H9 (cell line): ENCODE measurements around the gene FBL. TPM values are rescaled to one million over a fixed set of nuclear protein-coding genes. Genes with fewer than 3 reads are reported as not detected.
"Not testable (repeated sequence)": the region's sequence is repeated elsewhere in the genome, so short reads cannot be mapped to it uniquely, and the experiment has no call there.

Experiments used
- DNase-seq: peaks from one replicate; pipeline ENCODE4 v3.0.0-alpha.2; 2017
- H2AFZ ChIP-seq: one replicate; pipeline ENCODE4 v1.6.1; 2013; ENCODE audit warnings: mild to moderate bottlenecking, low read length, control low read depth, moderate library complexity
- H2AK5ac ChIP-seq: 2 replicates; pipeline ENCODE4 v1.6.1; 2013; ENCODE audit warnings: low read length, control low read depth, mixed read lengths; ENCODE audit not compliant: insufficient read length
- H2BK120ac ChIP-seq: one replicate; pipeline ENCODE4 v1.6.1; 2013; ENCODE audit warnings: low read depth, mild to moderate bottlenecking, low read length, control low read depth, inconsistent platforms; ENCODE audit not compliant: poor library complexity, severe bottlenecking
- H2BK12ac ChIP-seq: 2 replicates; pipeline ENCODE4 v1.6.1; 2013; ENCODE audit warnings: low read length, control low read depth, mixed read lengths, low read depth; ENCODE audit not compliant: insufficient read length
- H2BK15ac ChIP-seq: 2 replicates; pipeline ENCODE4 v1.6.1; 2013; ENCODE audit warnings: low read depth, low read length, control low read depth
- H2BK20ac ChIP-seq: one replicate; pipeline ENCODE4 v1.6.1; 2013; ENCODE audit warnings: low read depth, mild to moderate bottlenecking, low read length, control low read depth, inconsistent platforms; ENCODE audit not compliant: poor library complexity, severe bottlenecking
- H2BK5ac ChIP-seq: 2 replicates; pipeline ENCODE4 v1.6.1; 2013; ENCODE audit warnings: low read length, control low read depth, mixed read lengths; ENCODE audit not compliant: insufficient read length
- H3K14ac ChIP-seq: 2 replicates; pipeline ENCODE4 v1.6.1; 2013; ENCODE audit warnings: low read length, control low read depth; ENCODE audit not compliant: insufficient read depth
- H3K18ac ChIP-seq: 2 replicates; pipeline ENCODE4 v1.6.1; 2013; ENCODE audit warnings: low read depth, mild to moderate bottlenecking, mixed read lengths, low read length, control low read depth; ENCODE audit not compliant: insufficient read length
- H3K23ac ChIP-seq: 2 replicates; pipeline ENCODE4 v1.6.1; 2013; ENCODE audit warnings: low read length, control low read depth, mixed read lengths, low read depth; ENCODE audit not compliant: insufficient read length
- H3K23me2 ChIP-seq: 2 replicates; pipeline ENCODE4 v1.6.1; 2013; ENCODE audit warnings: low read depth, mild to moderate bottlenecking, mixed read lengths, low read length, control low read depth; ENCODE audit not compliant: insufficient read length, poor library complexity, severe bottlenecking
- H3K27ac ChIP-seq: 2 replicates; pipeline ENCODE4 v1.5.1; 2013; ENCODE audit warnings: low read length, control low read depth, mixed read lengths, low read depth; ENCODE audit not compliant: insufficient read length
- H3K27me3 ChIP-seq: 2 replicates; pipeline ENCODE4 v1.6.1; 2013; ENCODE audit warnings: low read length, control low read depth, inconsistent platforms; ENCODE audit not compliant: insufficient read depth
- H3K4ac ChIP-seq: 2 replicates; pipeline ENCODE4 v1.6.1; 2013; ENCODE audit warnings: low read depth, mild to moderate bottlenecking, control low read depth, inconsistent platforms, low read length, moderate library complexity
- H3K4me1 ChIP-seq: 2 replicates; pipeline ENCODE4 v1.6.1; 2013; ENCODE audit warnings: low read length, control low read depth, inconsistent platforms; ENCODE audit not compliant: insufficient read depth
- H3K4me2 ChIP-seq: 2 replicates; pipeline ENCODE4 v1.6.1; 2013; ENCODE audit warnings: low read length, control low read depth, mixed read lengths; ENCODE audit not compliant: insufficient read length, insufficient read depth
- H3K56ac ChIP-seq: 2 replicates; pipeline ENCODE4 v1.6.1; 2013; ENCODE audit warnings: low read depth, mild to moderate bottlenecking, mixed read lengths, low read length, control low read depth; ENCODE audit not compliant: insufficient read length
- H3K79me1 ChIP-seq: 2 replicates; pipeline ENCODE4 v1.6.1; 2013; ENCODE audit warnings: low read depth, mild to moderate bottlenecking, moderate library complexity, low read length, control low read depth, inconsistent platforms; ENCODE audit not compliant: insufficient read depth, poor library complexity, severe bottlenecking
- H3K79me2 ChIP-seq: 2 replicates; pipeline ENCODE4 v1.6.1; 2013; ENCODE audit warnings: low read length, control low read depth, inconsistent platforms; ENCODE audit not compliant: insufficient read depth
- H3K9ac ChIP-seq: 2 replicates; pipeline ENCODE4 v1.6.1; 2013; ENCODE audit warnings: low read length, control low read depth, mixed read lengths; ENCODE audit not compliant: insufficient read length; ENCODE audit errors: extremely low read depth
- H3K9me3 ChIP-seq: one replicate; pipeline ENCODE4 v1.6.1; 2013; ENCODE audit warnings: low read depth, low read length, inconsistent platforms; ENCODE audit not compliant: control insufficient read depth
- H3T11ph ChIP-seq: one replicate; pipeline ENCODE4 v1.6.1; 2013; ENCODE audit warnings: mild to moderate bottlenecking, low read length, control low read depth, inconsistent platforms
- H4K20me1 ChIP-seq: one replicate; pipeline ENCODE4 v1.6.1; 2013; ENCODE audit not compliant: control insufficient read depth, insufficient read length, insufficient read depth
- H4K5ac ChIP-seq: 2 replicates; pipeline ENCODE4 v1.6.1; 2013; ENCODE audit warnings: low read depth, mild to moderate bottlenecking, mixed read lengths, low read length, control low read depth; ENCODE audit not compliant: insufficient read length
- H4K8ac ChIP-seq: replicated peaks from 2 replicates; pipeline ENCODE4 v1.6.1; 2013; ENCODE audit warnings: low read length, control low read depth, mixed read lengths, low read depth; ENCODE audit not compliant: insufficient read length
- H4K91ac ChIP-seq: 2 replicates; pipeline ENCODE4 v1.6.1; 2013; ENCODE audit warnings: low read depth, mild to moderate bottlenecking, moderate library complexity, mixed read lengths, low read length, control low read depth; ENCODE audit not compliant: insufficient read length
- H3K27ac Mint-ChIP-seq, 3 experiments: 2 replicates in 2 of 3; 3 replicates in 1 of 3; pipeline ENCODE4 v1.8.0; 2020 to 2021; ENCODE audit warnings: mixed read lengths in 3 of 3, mild to moderate bottlenecking in 1 of 3, moderate library complexity in 1 of 3
- H3K27me3 Mint-ChIP-seq: 2 replicates; pipeline ENCODE4 v1.8.0; 2021; ENCODE audit warnings: low read depth, mild to moderate bottlenecking, moderate library complexity, mixed read lengths
- H3K36me3 Mint-ChIP-seq, 3 experiments: 2 replicates in 2 of 3; 3 replicates in 1 of 3; pipeline ENCODE4 v1.8.0; 2020 to 2021; ENCODE audit warnings: low read depth in 3 of 3, mixed read lengths in 3 of 3; ENCODE audit not compliant: insufficient read depth in 1 of 3
- H3K4me1 Mint-ChIP-seq, 2 experiments: 2 replicates each; pipeline ENCODE4 v1.8.0; 2020; ENCODE audit warnings: mixed read lengths in 2 of 2
- H3K4me3 Mint-ChIP-seq, 2 experiments: 2 replicates in 1 of 2; 3 replicates in 1 of 2; pipeline ENCODE4 v1.8.0; 2020 to 2021; ENCODE audit warnings: mild to moderate bottlenecking in 2 of 2, mixed read lengths in 2 of 2, moderate library complexity in 1 of 2
- H3K9me3 Mint-ChIP-seq, 2 experiments: 2 replicates in 1 of 2; 3 replicates in 1 of 2; pipeline ENCODE4 v1.8.0; 2020; ENCODE audit warnings: mild to moderate bottlenecking in 2 of 2, mixed read lengths in 2 of 2, moderate library complexity in 1 of 2
- WGBS: extraction: QIAGEN DNeasy Blood & Tissue Kit; methylation state at CpG from one replicate; pipeline ENCODE4 v1.1.7; 2013; ENCODE audit warnings: missing lambda C conversion rate, low lambda C conversion rate, mixed read lengths; ENCODE audit not compliant: insufficient read length; ENCODE audit errors: extremely low coverage; 5-methylcytosine and 5-hydroxymethylcytosine counted together
- total RNA-seq: library from RNA; stranded (reverse); gene quantifications from 2 replicates; pipeline ENCODE4 v1.2.1, GENCODE V29; 2021

Gene FBL
- total RNA-seq, 1 experiment from 2014 or later = 625 TPM

- DNase-seq, H3T11ph ChIP-seq: not testable (repeated sequence)
Observed at GRCh38 chr19:39894236-39894606, 48.0 kb upstream of the FBL start.

GRCh38 chr19:39893366-39894235, 47.4 kb upstream of the FBL start:
- not testable (repeated sequence) for H3K4me3 Mint-ChIP-seq, H4K5ac ChIP-seq, H4K8ac ChIP-seq, H3K27me3 Mint-ChIP-seq, H3K4ac ChIP-seq, DNase-seq, H3K4me2 ChIP-seq, H3K79me1 ChIP-seq, H3K56ac ChIP-seq, H3K27ac ChIP-seq, H2AFZ ChIP-seq, H3K23ac ChIP-seq, H3T11ph ChIP-seq, H3K9me3 Mint-ChIP-seq, H3K9me3 ChIP-seq, H3K4me1 Mint-ChIP-seq, H3K18ac ChIP-seq, H3K23me2 ChIP-seq, H2BK12ac ChIP-seq, H3K9ac ChIP-seq, H3K79me2 ChIP-seq, H4K91ac ChIP-seq, H2AK5ac ChIP-seq, H3K36me3 Mint-ChIP-seq, H3K27ac Mint-ChIP-seq, H2BK120ac ChIP-seq, H4K20me1 ChIP-seq, H2BK20ac ChIP-seq, H3K4me1 ChIP-seq, H3K27me3 ChIP-seq, H2BK5ac ChIP-seq, H3K14ac ChIP-seq, H2BK15ac ChIP-seq
- WGBS = no CpG with 5 or more reads among the region's 29 CpGs

More at GRCh38 chr19:39894236-39894606, 48.0 kb upstream of the FBL start:
- not testable (repeated sequence) for H3K23me2 ChIP-seq, H4K5ac ChIP-seq, H2AFZ ChIP-seq, H2BK15ac ChIP-seq, H3K36me3 Mint-ChIP-seq, H2BK20ac ChIP-seq, H3K56ac ChIP-seq, H2BK5ac ChIP-seq, H3K9ac ChIP-seq, H3K9me3 ChIP-seq, H4K91ac ChIP-seq, H3K79me1 ChIP-seq, H3K4me1 ChIP-seq, H2AK5ac ChIP-seq, H3K9me3 Mint-ChIP-seq, H3K27ac Mint-ChIP-seq, H3K27ac ChIP-seq, H2BK12ac ChIP-seq, H3K27me3 ChIP-seq, H3K14ac ChIP-seq, H2BK120ac ChIP-seq, H4K20me1 ChIP-seq, H3K23ac ChIP-seq, H4K8ac ChIP-seq, H3K79me2 ChIP-seq, H3K4me1 Mint-ChIP-seq, H3K4me2 ChIP-seq, H3K18ac ChIP-seq, H3K27me3 Mint-ChIP-seq, H3K4me3 Mint-ChIP-seq, H3K4ac ChIP-seq
- WGBS = no CpG with 5 or more reads among the region's 16 CpGs
